CD4-positive, alpha-beta T cell (primary cell): ENCODE data around the gene TANGO2. TPM values are rescaled to one million over a fixed set of nuclear protein-coding genes. Genes with fewer than 3 reads are reported as not detected.

ENCODE experiments used
- ATAC-seq: fragments of 200-7000 bp; cut with Tn5 transposase; one replicate; pipeline ENCODE4 v1.10.0; 2022; ENCODE audit warnings: mild to moderate bottlenecking; ENCODE audit not compliant: poor library complexity
- CTCF ChIA-PET: fragments of 350-600 bp; sonication (Branson Sonifier 250); formaldehyde crosslinking; loops from one replicate; lab custom pipeline; 2021; ENCODE audit warnings: antibody characterized with exemption, inconsistent platforms; lab: Charles Lee
- POLR2A ChIA-PET: fragments of 350-600 bp; sonication (Branson Sonifier 250); formaldehyde crosslinking; loops from one replicate; lab custom pipeline; 2021; ENCODE audit warnings: antibody characterized with exemption, inconsistent platforms; lab: Charles Lee
- DNase-seq, 14 experiments: peaks; one replicate each; pipeline ENCODE4 v3.0.0-alpha.2; 2013 to 2020; ENCODE audit warnings: mixed read lengths in 2 of 14
- H3K27ac ChIP-seq, 2 donors: one replicate each; pipeline versions ENCODE4 v1.5.1 to v1.7.0; 2013; ENCODE audit warnings: low read length in 2 of 2, low read depth in 1 of 2, mild to moderate bottlenecking in 1 of 2
- H3K27me3 ChIP-seq, 2 experiments: 1 replicate in 1 of 2; 2 replicates in 1 of 2; pipeline versions ENCODE4 v1.6.1 to v1.7.0; 2013; ENCODE audit warnings: low read length in 2 of 2, control low read depth in 1 of 2, mild to moderate bottlenecking in 1 of 2, moderate library complexity in 1 of 2; ENCODE audit not compliant: insufficient read depth in 2 of 2, control insufficient read depth in 1 of 2
- H3K36me3 ChIP-seq: one replicate; pipeline ENCODE4 v1.6.1; 2013; ENCODE audit warnings: low read length, control low read depth; ENCODE audit not compliant: insufficient read depth
- H3K4me1 ChIP-seq: one replicate; pipeline ENCODE4 v1.6.1; 2013; ENCODE audit warnings: low read length, control low read depth; ENCODE audit not compliant: insufficient read depth
- H3K4me3 ChIP-seq: one replicate; pipeline ENCODE4 v1.5.1; 2013; ENCODE audit warnings: mild to moderate bottlenecking, low read length, moderate library complexity
- H3K9me3 ChIP-seq, 2 experiments: 1 replicate in 1 of 2; 2 replicates in 1 of 2; pipeline versions ENCODE4 v1.6.1 to v1.7.0; 2013; ENCODE audit warnings: low read length in 2 of 2, mild to moderate bottlenecking in 2 of 2, control low read depth in 1 of 2, moderate library complexity in 1 of 2; ENCODE audit not compliant: control insufficient read depth in 1 of 2, insufficient read depth in 1 of 2
- H3K27ac Mint-ChIP-seq: one replicate; pipeline ENCODE4 v1.8.0; 2020; ENCODE audit warnings: mixed read lengths
- H3K27me3 Mint-ChIP-seq: one replicate; pipeline ENCODE4 v1.8.0; 2021; ENCODE audit warnings: mixed read lengths
- H3K36me3 Mint-ChIP-seq: one replicate; pipeline ENCODE4 v1.8.0; 2021; ENCODE audit warnings: low read depth, mixed read lengths
- H3K4me1 Mint-ChIP-seq: one replicate; pipeline ENCODE4 v1.8.0; 2021; ENCODE audit warnings: low read depth, mixed read lengths
- H3K4me3 Mint-ChIP-seq: one replicate; pipeline ENCODE4 v1.8.0; 2020; ENCODE audit warnings: mild to moderate bottlenecking, mixed read lengths
- H3K9me3 Mint-ChIP-seq: one replicate; pipeline ENCODE4 v1.8.0; 2020; ENCODE audit warnings: mixed read lengths
- intact Hi-C, 2 experiments: fragments of 100-400 bp; cut with DNase I in 1 of 2; cut with micrococcal nuclease in 1 of 2; formaldehyde crosslinking; loops; one replicate each; pipeline versions ENCODE4 v1.15.1 to v1.9.0; 2023 to 2025; cut with DNase I, micrococcal nuclease
- total RNA-seq, 174 experiments: library from RNA in 2 of 174; stranded (reverse) in 2 of 174; gene quantifications; one replicate each; pipeline ENCODE4 v1.2.3 and lab custom pipeline; 2021 to 2026
- TF ChIP-seq, protein P1 (sequence below): fragments of 200-600 bp; IDR thresholded peaks from one replicate; pipeline ENCODE4 v1.8.0; 2022; ENCODE audit warnings: antibody characterized with exemption, mild to moderate bottlenecking

TANGO2 gene
- total RNA-seq, 2 experiments from 2014 or later = 10.3 to 10.5 TPM

DNA sequence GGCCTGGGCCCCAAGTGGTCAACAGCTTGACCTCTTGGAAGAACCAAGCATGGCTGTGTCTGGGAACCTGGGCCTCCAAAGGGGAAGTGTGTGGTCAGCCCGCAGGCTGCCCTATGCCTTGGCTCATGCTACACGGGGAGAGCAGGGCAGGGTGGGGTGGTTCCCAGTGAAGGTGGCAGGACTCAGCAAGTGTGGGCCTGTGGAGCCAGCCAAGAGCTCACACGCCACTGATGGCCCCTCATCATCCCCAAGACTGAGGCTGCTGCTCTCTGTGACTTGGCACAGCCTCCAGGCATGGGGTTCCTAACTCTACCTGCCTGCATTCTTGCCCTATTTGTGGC lies 43.2 kb downstream of the TANGO2 start:
- DNase-seq (no peak), ATAC-seq (no peak)
- H3K9me3 ChIP-seq = no peaks in the 10 kb centered on the region
- no peaks in the 10 kb centered on the region for H3K4me1 ChIP-seq
- H3K36me3 Mint-ChIP-seq = peaks cover 33% of the 10 kb centered on the region
- no peaks in the 10 kb centered on the region for H3K9me3 Mint-ChIP-seq
- H3K27ac ChIP-seq = no peak overlapping the region
- H3K27me3 ChIP-seq = no peaks in the 10 kb centered on the region
- ChIA-PET POLR2A (no interaction called here), CTCF (no interaction called here)
- no peaks in the 10 kb centered on the region for H3K27me3 Mint-ChIP-seq
- intact Hi-C loops = no loop called here
- no peak overlapping the region for H3K4me3 ChIP-seq
- TF ChIP-seq, protein P1, sequence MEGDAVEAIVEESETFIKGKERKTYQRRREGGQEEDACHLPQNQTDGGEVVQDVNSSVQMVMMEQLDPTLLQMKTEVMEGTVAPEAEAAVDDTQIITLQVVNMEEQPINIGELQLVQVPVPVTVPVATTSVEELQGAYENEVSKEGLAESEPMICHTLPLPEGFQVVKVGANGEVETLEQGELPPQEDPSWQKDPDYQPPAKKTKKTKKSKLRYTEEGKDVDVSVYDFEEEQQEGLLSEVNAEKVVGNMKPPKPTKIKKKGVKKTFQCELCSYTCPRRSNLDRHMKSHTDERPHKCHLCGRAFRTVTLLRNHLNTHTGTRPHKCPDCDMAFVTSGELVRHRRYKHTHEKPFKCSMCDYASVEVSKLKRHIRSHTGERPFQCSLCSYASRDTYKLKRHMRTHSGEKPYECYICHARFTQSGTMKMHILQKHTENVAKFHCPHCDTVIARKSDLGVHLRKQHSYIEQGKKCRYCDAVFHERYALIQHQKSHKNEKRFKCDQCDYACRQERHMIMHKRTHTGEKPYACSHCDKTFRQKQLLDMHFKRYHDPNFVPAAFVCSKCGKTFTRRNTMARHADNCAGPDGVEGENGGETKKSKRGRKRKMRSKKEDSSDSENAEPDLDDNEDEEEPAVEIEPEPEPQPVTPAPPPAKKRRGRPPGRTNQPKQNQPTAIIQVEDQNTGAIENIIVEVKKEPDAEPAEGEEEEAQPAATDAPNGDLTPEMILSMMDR = no peak
- H3K36me3 ChIP-seq = peaks cover 34% of the 10 kb centered on the region
- H3K4me3 Mint-ChIP-seq = no peak overlapping the region
- no peak overlapping the region for H3K27ac Mint-ChIP-seq
- H3K4me1 Mint-ChIP-seq = no peaks in the 10 kb centered on the region

DNA sequence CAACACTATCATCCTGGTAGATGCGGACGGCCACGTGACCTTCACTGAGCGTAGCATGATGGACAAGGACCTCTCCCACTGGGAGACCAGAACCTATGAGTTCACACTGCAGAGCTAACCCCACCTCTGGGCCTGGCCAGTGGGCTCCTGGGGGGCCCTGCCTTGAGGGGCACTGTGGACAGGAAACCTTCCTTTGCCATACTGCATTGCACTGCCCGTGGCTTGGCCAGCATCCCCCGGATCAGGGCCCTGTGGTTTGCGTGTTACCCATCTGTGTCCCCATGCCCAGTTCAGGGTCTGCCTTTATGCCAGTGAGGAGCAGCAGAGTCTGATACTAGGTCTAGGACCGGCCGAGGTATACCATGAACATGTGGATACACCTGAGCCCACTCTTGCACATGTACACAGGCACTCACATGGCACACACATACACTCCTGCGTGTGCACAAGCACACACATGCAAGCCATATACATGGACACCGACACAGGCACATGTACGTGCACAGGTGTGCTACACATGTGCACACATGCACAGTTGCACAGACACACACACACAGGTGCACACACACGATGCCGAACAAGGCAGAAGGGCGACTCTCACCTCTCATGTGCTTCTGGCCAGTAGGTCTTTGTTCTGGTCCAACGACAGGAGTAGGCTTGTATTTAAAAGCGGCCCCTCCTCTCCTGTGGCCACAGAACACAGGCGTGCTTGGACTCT lies 43.8 kb downstream of the TANGO2 start:
- ChIA-PET CTCF (no interaction called here), POLR2A (no interaction called here)
- Histone ChIP-seq H3K27me3 (no peaks in the 10 kb centered on the region), H3K4me1 (no peaks in the 10 kb centered on the region), H3K27ac (no peak overlapping the region), H3K36me3 (peaks cover 34% of the 10 kb centered on the region), H3K4me3 (no peak overlapping the region), H3K9me3 (no peaks in the 10 kb centered on the region)
- Mint-ChIP-seq H3K4me3 (no peak overlapping the region), H3K4me1 (no peaks in the 10 kb centered on the region), H3K27ac (no peak overlapping the region), H3K36me3 (peaks cover 28% of the 10 kb centered on the region), H3K27me3 (no peaks in the 10 kb centered on the region), H3K9me3 (no peaks in the 10 kb centered on the region)
- ATAC-seq = no peak
- no peak for DNase-seq
- TF ChIP-seq, protein P1 = no peak
- intact Hi-C loops = no loop called here

DNA sequence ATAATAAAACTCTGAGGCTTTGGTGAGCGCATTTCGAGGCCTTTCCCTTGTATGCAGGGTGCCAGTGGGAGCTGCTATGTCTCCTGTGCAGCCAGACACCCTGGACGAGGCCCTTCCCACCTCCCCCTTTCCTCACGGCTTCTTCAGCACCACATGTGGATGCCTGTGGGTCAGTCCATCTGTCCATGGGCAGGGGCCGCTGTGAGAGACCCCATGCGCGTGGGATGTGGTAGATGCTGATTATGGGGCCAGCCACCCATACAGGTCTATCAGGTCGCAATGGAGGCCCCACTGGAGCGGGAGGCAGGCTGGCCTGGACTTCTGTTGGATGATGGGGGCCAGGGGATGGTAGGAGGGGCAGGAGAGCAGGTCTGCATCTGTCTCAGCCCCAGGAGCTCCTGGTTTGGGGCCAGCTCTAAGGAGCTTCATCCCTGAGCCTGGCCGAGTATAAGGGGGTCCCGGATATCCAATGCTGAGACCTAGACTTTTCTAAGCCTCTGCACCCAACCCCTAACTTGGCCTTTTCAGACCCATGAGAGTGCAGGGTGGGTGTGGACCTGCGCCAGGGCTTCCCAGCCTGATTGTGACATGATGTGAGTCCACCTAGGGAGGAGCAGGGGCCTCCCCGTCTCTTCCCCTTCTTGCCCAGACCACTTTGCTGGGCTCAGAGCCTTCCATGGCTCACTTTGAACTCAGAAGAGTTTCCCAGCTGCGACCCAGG lies 45.1 kb downstream of the TANGO2 start:
- Mint-ChIP-seq H3K4me1 (no peaks in the 10 kb centered on the region), H3K27ac (no peak overlapping the region), H3K27me3 (no peaks in the 10 kb centered on the region), H3K4me3 (no peak overlapping the region), H3K9me3 (no peaks in the 10 kb centered on the region), H3K36me3 (peaks cover 20% of the 10 kb centered on the region)
- ATAC-seq (no peak), DNase-seq (no peak)
- no peaks in the 10 kb centered on the region for H3K4me1 ChIP-seq
- no peaks in the 10 kb centered on the region for H3K9me3 ChIP-seq
- H3K27ac ChIP-seq = no peak overlapping the region
- TF ChIP-seq, protein P1 = no peak
- H3K36me3 ChIP-seq = peaks cover 31% of the 10 kb centered on the region
- intact Hi-C loops = no loop called here
- H3K27me3 ChIP-seq = no peaks in the 10 kb centered on the region
- ChIA-PET POLR2A (no interaction called here), CTCF (no interaction called here)
- no peak overlapping the region for H3K4me3 ChIP-seq
